KMS-11 (cell line): Measurements from ENCODE around the gene CHRNA3.

Experiments used
- H2AFZ ChIP-seq: fragments of 200-600 bp; sonication (generic); 2 replicates; pipeline ENCODE4 v1.6.1; 2016; ENCODE audit warnings: antibody characterized with exemption, mixed run types, low read depth
- H3K27ac ChIP-seq: fragments of 200-600 bp; sonication (generic); 2 replicates; pipeline ENCODE4 v1.6.1; 2016; ENCODE audit warnings: mild to moderate bottlenecking, mixed run types
- H3K27me3 ChIP-seq: fragments of 200-600 bp; sonication (generic); 2 replicates; pipeline ENCODE4 v1.6.1; 2017; ENCODE audit warnings: mild to moderate bottlenecking, low read depth, mixed run types, moderate library complexity; ENCODE audit not compliant: insufficient read depth
- H3K36me3 ChIP-seq: fragments of 200-600 bp; sonication (generic); 2 replicates; pipeline ENCODE4 v1.6.1; 2017; ENCODE audit warnings: mild to moderate bottlenecking, mixed run types; ENCODE audit not compliant: insufficient read depth
- H3K4me1 ChIP-seq: fragments of 200-600 bp; sonication (generic); 2 replicates; pipeline ENCODE4 v1.6.1; 2016; ENCODE audit warnings: mild to moderate bottlenecking, low read depth, mixed run types; ENCODE audit not compliant: poor library complexity, severe bottlenecking
- H3K4me2 ChIP-seq: fragments of 200-600 bp; sonication (generic); 2 replicates; pipeline ENCODE4 v1.7.0; 2016; ENCODE audit warnings: mild to moderate bottlenecking, mixed run types
- H3K4me3 ChIP-seq: fragments of 200-600 bp; sonication (generic); IDR thresholded peaks from 2 replicates; pipeline ENCODE4 v1.6.1; 2017; ENCODE audit warnings: low read depth, low read length, mixed read lengths; ENCODE audit not compliant: insufficient read depth
- H3K79me2 ChIP-seq: fragments of 200-600 bp; sonication (generic); 2 replicates; pipeline ENCODE4 v1.6.1; 2016; ENCODE audit warnings: low read depth, mixed run types; ENCODE audit not compliant: insufficient read depth
- H3K9ac ChIP-seq: fragments of 200-600 bp; sonication (generic); 2 replicates; pipeline ENCODE4 v1.6.1; 2016; ENCODE audit warnings: mild to moderate bottlenecking, mixed run types
- H4K20me1 ChIP-seq: fragments of 200-600 bp; sonication (generic); 2 replicates; pipeline ENCODE4 v1.6.1; 2016; ENCODE audit warnings: mild to moderate bottlenecking, mixed run types; ENCODE audit not compliant: insufficient read depth
- TF ChIP-seq, protein P1 (sequence below): fragments of 200-600 bp; sonication (generic); conservative IDR thresholded peaks from 2 replicates; pipeline ENCODE4 v1.6.1; 2017; ENCODE audit warnings: low read depth, mild to moderate bottlenecking, antibody characterized with exemption, low read length, moderate library complexity, mixed read lengths

CHRNA3 gene

DNA sequence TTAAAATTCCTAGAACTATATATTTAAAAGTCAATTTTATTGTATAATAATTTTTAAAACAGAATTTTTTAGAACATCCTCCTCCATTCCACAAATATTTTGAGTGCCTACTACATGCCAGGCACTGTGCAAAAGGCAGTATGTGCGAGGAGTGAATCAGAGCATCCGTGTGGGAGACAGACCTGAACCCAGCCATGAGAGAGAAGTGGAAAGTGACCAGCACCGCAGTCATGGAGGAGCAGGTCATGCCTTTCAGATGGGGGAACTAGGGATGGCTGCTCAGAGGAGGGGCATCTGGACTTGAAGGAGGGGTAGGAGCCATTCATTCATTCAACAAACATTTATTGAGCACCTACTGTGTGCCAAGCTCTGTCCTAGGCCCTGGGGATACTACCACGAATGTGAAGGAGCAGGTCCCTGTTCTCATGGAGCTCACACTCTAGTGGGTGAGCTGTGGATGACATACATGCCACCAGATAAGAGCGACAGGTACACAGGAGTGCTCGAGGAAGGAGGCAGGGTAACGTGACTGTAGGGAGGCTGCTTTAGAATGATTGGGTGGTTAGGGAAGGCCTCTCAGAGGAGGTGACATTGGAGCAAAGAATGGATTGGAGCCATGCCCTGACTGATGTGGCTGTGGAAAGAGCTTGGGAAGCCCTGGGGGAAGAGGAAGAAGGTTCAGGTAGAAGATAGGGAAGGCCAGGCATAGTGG is 3.1 kb upstream of the CHRNA3 start:
- Histone ChIP-seq H3K36me3 (no peaks in the 10 kb centered on the region), H3K4me2 (no peak overlapping the region), H3K4me1 (no peaks in the 10 kb centered on the region), H3K79me2 (no peaks in the 10 kb centered on the region), H3K9ac (no peak overlapping the region), H3K4me3 (no peak overlapping the region), H4K20me1 (no peaks in the 10 kb centered on the region), H2AFZ (no peak overlapping the region), H3K27ac (no peak overlapping the region), H3K27me3 (no peaks in the 10 kb centered on the region)
- TF ChIP-seq, protein P1, sequence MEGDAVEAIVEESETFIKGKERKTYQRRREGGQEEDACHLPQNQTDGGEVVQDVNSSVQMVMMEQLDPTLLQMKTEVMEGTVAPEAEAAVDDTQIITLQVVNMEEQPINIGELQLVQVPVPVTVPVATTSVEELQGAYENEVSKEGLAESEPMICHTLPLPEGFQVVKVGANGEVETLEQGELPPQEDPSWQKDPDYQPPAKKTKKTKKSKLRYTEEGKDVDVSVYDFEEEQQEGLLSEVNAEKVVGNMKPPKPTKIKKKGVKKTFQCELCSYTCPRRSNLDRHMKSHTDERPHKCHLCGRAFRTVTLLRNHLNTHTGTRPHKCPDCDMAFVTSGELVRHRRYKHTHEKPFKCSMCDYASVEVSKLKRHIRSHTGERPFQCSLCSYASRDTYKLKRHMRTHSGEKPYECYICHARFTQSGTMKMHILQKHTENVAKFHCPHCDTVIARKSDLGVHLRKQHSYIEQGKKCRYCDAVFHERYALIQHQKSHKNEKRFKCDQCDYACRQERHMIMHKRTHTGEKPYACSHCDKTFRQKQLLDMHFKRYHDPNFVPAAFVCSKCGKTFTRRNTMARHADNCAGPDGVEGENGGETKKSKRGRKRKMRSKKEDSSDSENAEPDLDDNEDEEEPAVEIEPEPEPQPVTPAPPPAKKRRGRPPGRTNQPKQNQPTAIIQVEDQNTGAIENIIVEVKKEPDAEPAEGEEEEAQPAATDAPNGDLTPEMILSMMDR = no peak

DNA sequence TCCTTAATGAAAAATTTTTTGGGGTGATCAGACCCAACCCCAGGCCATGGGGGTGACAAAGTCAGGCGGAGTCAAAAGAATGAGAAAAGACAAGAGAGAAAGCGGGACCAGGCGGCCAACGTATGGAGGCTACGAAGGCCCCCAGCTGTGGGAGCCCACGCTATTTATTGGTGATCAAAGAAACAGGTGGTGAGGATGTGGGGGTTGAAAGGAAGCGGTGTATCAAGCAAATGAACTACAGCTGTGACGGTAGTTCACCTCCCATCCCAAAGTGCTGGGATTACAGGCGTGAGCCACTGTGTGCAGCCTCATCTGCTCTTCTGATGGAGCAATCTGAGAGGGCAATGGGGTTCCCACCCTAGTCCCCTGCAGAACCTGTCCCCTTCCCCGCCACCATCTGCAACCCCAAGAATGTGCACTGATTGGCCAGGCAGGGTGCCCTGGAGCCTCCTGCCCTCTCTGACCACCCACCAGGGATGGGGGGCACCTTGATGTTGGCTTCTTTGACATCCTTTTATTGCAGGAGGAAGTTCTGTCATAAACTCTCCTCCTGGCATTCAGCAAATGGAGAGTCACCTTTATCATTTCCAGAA is 1.1 kb upstream of the CHRNA3 start:
- no peaks in the 10 kb centered on the region for H3K27me3 ChIP-seq
- no peak overlapping the region for H2AFZ ChIP-seq
- H3K36me3 ChIP-seq = no peaks in the 10 kb centered on the region
- H3K79me2 ChIP-seq = no peaks in the 10 kb centered on the region
- no peak overlapping the region for H3K4me3 ChIP-seq
- no peak overlapping the region for H3K4me2 ChIP-seq
- H4K20me1 ChIP-seq = no peaks in the 10 kb centered on the region
- H3K9ac ChIP-seq = no peak overlapping the region
- H3K27ac ChIP-seq = no peak overlapping the region
- peaks cover 3% of the 10 kb centered on the region for H3K4me1 ChIP-seq
- TF ChIP-seq, protein P1 = no peak

DNA sequence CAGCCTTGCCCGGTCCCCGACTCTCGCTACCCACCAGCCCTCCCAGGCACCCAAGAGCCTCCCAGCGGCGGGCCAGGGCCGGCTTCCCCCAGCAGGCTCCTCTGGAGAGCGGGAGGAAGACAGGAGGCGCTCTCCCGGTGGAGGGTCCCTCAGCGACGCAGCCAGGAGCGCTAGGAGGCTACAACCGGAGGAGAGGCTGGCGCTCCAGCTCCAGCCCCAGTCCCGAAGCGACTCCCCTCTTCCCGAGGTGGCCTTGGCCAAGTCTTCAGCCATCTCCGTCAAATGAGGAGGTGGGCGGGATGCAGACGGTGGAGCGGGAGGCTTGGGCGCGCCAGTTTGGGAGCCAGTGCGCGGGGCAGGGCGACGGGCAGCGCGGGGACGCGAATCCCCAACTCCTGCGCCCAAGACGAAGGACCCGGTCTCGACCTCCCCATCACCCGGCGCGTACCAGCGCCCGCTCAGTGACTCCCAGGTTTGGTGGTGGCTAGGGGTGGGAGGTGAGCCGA is 722 bp downstream of the CHRNA3 start:
- H3K36me3 ChIP-seq = no peaks in the 10 kb centered on the region
- no peak overlapping the region for H3K4me3 ChIP-seq
- H3K27ac ChIP-seq = no peak overlapping the region
- H3K27me3 ChIP-seq = no peaks in the 10 kb centered on the region
- no peaks in the 10 kb centered on the region for H4K20me1 ChIP-seq
- no peak overlapping the region for H2AFZ ChIP-seq
- H3K4me1 ChIP-seq = peaks cover 3% of the 10 kb centered on the region
- H3K4me2 ChIP-seq = no peak overlapping the region
- TF ChIP-seq, protein P1 = no peak
- no peak overlapping the region for H3K9ac ChIP-seq
- no peaks in the 10 kb centered on the region for H3K79me2 ChIP-seq

DNA sequence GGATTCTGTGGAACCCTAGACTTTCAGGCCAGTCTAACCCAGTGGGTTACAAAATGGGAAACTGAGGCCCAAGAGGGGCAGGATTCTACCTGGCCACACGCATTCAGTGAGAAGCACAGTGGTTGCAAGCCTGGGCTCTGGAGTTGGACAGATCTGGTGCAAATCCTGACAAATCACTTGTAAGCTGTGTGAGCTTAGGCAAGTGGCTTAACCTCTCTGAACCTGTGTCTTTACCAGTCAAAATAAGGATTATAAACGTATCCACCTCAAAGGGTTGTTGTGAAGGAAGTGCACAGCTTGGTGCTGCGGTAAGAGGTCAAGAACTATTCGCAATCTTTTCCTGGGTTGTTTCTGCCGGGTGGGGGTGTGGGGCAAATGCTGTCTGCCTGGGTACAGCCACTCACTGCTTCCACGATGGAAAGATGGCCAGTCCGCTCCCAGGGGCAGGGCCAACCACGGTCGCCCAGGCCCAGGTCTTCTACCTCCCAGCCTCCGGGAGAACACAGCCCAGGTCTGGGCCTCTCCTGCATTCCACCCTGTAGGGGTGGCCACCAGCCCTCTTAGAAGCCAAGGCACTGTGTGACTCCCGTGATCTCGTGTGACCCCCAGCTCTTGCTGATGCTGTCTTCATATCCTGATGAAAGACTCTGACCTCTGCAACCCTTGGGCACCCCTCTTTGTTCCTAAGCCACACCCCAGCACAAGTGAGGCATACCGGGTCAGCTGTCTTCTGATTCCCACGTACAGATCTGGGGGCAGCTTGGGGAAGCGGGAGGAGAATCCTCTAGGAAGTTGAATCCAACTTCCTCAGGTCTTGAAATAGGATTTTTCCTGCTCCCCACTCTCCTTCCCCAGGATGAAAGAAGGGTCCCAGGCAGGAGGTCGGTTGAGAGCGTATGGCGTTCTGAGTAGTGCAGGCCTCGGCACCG is 1.5 kb downstream of the CHRNA3 start:
- TF ChIP-seq, protein P1 = no peak
- Histone ChIP-seq H3K9ac (no peak overlapping the region), H3K27ac (no peak overlapping the region), H2AFZ (peak overlapping the region; percentile 32; the same call in 1 of the 2 replicates), H3K79me2 (no peaks in the 10 kb centered on the region), H4K20me1 (no peaks in the 10 kb centered on the region), H3K4me1 (peaks cover 3% of the 10 kb centered on the region), H3K4me3 (no peak overlapping the region), H3K27me3 (no peaks in the 10 kb centered on the region), H3K4me2 (no peak overlapping the region), H3K36me3 (no peaks in the 10 kb centered on the region)
